GM21447 (cell line): ENCODE measurements around the gene RAB6B.
A peak's percentile ranks its signal among the peaks of the same experiment; 100 is the strongest.

Experiments
- ATAC-seq: cut with Tn5 transposase; IDR thresholded peaks from one replicate; pipeline ENCODE4 v1.9.1; 2021; ENCODE audit not compliant: unreplicated experiment

The RAB6B gene

DNA sequence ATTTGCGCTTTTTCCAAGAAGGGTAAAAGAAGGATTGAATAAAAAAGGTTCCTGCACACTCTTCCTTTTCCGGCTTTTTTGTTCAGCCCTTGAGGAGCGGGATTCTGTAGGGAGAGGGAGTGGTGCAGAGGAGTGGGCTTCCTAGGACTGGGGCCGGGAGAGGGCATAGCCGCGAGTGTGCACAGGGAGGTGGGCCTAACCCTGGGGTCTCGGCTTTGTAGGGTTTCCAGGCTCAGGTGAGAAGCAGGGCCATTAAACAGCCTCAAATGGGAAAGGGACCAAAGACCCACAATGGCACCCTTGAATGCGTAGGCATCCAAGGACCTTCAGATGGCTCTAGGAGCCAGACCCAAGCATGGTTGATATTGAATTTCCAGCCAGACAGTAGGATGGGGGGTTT is 35.4 kb upstream of the RAB6B start:
- ATAC-seq: no peak

DNA sequence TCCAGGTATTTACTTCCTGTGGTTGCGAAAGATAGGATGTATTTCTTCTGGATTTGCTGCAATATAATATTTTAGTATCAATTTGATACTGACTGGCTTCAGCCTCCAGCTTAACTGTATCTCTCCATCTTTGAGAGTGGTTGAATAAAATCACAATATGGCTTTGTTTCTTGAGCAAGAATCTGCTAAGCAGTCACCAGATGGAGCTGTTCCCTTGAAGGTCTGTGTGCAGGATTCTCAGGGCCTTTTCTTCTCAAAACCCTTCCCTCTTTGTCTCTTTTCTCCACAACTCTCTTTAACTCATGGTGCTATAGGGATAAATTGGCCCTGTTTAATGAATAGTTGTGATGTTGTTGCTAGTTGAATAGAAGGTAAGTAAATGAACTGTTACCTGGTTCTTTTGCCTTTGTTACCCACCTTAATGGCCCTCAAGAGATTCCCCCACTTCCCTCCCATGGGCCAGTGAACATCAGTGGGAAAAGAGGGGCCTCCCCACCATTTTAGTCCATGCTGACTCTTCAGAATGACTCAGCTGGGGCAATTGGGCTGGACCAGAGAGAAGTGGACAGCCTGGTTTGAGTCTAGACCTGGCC is 34.8 kb upstream of the RAB6B start:
- ATAC-seq: no peak

DNA sequence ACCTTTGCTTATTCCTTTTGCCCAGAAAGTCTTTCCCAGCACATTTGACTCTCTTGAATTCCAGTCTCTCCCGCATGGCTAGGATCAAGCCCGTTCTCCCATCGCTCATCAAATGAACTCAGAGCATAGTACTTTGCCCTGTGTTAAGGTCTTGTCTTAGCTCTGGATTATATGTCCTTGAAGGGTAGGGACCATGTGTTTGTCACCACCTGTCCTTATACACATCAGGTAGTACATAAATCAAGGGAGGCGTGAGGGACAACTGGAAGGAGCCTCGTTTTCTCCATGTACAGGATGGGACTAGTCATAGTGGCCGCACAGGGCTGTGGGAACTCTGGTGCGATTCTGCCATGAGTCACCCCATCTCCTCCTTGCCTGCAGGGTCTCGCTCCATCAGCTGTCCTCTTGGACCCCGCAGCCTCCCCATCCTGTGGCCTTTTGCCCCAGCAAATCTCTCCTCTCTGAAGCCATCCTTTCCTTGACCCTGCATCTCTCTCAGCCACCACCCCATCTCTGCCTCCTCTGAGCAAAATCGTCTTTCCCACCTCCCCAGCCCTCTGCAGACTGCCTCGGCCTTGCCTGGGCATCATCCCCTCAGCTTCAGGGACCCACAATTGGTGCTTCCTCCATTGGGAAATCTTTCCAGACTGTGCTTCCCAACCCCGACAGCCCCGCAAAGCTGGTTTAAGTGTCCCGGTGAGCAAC is 33.4 kb upstream of the RAB6B start:
- ATAC-seq: no peak

DNA sequence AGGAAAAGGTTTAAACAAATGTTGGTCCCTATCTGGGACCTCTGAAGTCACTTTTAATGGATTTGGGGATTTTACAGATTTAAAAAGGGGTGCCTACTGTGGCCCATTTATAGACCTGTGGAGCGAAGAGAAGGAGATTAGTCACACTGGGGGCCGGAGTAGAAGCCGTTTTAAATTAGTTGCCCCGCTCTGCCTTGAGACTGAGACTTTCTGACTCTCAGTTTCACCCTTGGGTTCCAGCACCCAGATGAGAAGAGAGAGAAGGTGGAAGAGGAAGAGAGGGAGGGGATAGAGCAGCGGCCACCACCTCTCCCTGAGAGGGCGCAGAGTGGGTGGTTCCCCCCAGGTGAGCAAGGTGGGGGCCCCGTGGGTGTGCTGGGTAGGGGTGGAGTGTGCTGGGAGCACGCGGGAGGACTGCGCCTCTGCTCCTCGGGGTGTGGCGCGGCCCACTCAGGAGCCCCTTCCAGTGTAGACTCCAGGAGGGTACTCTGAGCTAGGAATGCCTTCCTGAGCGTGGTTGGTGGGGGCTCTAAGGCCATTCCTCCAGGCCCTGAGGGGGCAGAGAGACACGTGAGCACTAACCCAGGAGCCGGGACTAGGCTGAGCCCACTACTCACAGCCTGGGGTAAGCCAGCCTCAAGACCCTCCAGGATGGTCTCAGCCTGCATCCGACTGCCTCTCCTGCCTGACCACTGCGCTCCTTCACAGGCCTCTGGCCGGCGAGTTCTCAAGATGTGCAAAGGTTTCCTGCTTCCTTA is 32.6 kb upstream of the RAB6B start:
- no peak for ATAC-seq

DNA sequence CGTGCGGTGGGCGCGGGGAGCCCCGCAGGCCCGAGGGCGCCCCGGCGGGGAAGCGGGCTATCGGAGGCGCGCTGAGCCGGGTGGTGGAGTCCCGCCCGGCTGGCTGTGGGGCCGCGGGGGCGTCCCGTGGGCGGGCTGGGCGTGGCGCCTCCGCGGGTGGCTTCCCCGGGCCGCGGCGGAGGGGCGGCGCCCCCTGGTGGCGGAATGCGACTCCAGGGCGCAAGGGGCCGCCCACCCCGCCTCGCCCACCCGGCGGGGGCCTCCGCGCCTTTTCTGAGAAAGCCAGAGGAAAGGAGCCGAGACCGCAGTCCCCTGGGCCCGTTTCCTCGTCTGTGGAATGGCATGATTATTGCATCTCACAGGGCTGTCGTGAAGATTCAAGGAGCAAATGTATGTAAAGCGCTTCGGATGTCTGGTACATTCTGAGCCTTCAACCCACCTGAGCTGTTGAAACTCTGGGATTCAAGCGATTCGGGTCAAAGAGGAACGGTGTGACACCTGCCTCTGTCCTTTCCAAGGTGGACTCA is 31.9 kb upstream of the RAB6B start:
- peak; percentile 66 for ATAC-seq

DNA sequence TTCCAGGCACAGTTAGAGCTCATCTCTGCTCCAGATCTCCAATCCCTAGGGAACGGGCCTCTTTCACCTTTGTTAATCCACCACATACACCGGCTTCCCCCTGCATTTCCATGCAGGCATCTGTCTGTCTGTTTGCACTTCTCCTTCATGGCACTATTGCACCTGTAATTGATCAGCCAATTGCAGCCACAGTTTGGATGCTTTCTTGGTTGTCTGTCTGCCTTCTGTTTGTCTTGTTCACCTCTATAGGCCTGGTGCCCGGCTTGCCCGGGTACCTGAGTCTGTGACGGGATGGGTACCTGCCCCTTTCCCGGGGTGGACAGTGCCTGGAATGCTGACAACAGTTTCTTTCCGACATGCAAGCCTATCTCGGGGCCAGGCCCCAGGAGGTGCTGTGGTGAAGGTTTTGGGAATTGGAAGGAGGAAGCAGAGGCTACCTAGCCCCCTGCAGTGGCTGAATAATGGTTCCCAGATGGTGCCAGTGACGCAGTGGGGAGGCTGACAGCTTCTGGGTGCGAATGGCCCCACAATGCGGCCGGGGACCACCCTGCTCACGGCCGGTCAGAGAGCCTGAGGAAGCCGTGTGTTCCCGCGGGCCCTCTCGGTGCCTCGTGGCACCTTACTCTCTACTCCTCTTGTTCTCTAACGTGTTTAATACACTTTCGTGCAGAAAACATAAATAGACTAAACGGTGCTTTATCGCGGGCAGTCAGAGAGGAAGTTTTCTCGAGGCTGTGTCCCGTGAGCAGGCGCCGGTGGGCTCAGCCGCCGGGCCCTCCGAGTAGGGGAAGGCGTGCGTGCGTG is 31.3 kb upstream of the RAB6B start:
- peak; percentile 10 for ATAC-seq

DNA sequence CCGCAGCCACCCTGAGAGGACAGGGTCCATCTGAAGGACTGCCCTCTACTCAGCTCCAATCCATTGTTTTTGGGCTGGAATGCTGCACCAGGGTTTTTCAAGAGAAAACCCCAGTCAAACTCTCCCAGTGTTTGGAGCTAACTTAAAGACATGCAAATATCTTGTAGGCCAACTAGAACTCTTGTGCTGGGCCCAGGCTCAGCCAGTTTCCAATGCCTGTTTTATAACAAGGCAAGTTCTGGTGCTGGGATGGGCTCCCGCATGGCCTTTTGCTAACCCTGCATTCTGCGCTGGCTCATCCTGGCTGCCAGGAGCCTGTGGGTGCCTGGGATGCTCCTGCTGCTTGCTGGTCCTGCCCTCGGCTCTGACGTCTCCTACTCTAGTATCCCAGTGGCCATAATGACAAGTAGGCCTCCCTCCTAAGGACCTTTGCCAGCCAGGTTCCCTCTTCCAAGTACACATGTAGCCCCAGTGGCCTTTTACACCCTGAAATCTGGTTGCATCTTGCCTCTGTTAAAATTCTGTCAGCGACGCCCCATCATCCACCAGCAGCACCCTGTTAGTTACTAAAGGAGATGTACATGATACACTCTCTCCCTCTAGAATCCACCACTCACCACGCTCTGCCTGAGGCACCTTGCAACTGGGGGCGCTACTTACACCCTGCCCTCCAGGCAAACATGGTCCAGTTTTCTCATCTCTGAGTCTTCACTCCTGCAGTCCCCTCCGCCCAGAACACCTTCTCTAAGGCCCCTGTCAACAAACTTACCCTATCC is 30.5 kb upstream of the RAB6B start:
- ATAC-seq: no peak

DNA sequence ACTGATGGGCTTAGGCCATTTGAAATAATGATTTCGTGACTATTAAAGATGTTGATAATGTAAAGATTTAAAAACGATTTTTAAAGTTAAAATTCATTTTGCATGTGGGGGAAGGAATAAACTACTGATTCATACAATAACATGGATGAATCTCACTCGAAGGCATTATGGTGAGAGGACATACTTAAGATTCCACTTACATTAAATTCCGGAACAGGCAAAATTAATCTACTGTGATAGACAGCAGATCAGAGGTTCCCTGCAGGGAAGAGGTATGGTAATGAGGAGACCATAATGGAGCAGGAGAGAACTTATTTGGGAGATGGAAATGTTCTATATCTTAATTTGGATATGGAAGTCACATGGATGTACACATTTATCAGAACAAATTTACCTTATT is 28.4 kb upstream of the RAB6B start:
- no peak for ATAC-seq

DNA sequence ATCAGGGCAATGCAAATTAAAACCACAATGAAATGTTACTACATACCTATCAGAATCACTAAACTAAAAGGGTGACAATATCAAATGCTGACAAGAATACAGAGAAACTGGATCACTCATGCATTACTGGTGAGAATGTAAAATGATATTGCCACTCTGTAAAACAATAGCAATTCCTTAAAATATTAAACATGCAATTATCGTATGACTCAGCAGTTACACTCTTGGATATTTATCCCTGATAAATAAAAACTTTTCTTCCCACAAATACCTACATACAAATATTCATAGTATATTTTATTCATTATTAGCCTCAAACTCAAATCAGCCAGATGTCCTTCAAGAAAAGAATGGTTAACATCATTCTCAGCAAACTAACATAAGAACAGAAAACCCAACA is 25.9 kb upstream of the RAB6B start:
- ATAC-seq: no peak

DNA sequence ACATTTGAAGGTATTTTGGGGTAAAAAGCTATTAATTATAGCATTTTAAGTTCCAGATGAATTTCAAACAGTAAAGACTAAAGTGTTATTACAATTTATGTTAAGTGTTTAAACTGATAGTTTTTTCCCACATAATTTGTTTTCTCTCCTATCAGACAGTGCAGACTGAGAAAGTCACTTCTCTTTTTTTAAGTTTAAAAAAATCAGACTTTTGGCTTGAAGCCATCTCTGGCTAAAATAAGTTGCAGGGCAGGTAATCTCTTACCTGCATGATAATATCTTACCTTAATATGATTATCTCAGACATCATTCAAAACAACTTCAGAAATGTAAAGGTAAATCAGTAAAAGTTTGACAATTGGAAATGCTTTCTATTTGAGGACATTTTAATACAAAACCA is 21.5 kb upstream of the RAB6B start:
- ATAC-seq: no peak

DNA sequence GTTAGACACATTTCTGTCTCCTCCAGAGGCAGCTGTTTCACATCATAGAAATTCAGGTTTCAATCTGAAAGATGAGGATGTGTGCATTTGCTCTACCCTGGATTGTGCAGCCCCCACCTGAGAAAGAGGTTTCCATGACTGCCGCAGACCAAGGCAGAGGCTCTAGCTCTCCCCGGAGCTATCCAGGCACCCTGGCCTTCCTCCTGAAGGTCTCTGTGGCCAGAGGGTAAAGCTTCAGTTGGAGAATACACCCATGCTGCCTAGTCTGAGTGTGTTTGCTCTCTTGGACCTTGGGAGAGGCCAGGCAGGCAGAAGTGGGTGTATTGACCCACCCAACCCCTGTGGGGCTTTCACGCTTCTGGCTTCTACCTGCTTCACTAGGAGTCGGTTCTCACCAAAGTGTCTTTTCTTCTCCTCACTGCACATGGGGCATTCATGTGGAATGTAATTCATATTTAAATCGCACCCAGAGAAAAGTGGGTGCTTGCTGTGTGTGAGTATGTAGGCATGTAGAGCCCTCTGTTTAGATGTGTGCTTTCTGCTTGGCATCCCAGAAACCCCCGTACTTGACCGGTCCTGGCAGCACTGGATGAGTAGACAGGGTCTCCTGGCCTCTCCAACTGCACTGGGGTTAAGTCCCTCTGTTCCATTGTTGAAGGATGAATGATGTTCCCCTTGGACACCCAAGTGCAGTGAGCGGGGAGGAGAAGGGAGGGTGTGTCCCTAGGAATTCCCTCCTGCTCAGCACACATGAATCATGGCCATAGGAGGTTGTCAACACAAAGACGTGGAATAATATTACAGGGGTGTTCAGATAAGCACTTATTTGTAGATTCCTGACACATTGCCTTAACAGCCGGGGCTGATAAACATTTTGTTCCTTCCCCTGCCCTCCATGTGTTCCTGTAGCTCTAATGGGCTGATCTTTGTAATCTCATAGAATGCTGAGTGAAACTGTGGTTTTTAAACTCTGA is 20.3 kb upstream of the RAB6B start:
- no peak for ATAC-seq

DNA sequence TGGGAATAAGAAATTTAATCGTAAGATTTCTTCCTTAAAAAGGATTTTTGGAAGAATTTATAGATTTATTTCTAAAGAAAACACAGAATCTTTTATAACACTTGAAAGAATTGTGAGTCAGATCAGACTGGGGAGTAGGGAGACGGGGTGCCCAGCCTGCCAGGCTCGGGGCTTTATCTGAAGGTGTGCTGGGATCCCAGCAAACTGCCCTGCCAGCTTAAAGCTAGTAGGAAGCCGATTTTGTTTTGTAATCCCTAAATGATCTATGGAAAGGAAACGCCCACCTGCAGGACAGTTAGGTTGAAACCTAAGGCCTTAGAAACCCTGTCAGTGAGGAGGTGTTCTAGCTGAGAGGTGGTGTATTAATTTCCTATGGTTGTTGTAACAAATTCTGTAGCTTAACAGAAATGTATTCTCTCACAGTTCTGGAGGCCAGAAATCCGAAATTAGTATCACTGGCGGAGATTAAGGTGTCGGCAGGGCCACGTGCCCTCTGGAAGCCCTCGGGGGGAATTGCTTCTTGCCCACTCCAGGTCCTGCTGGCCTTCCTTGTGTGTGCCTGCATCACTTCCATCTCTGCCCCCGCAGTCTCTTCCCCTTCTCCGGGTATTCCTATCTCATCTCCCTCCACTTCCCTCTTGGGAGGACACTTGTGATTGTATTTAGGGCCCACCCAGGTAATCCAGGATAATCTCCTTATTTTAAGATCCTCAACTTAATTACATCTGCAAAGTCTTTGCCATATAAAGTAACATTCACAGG is 19.3 kb upstream of the RAB6B start:
- ATAC-seq: no peak

DNA sequence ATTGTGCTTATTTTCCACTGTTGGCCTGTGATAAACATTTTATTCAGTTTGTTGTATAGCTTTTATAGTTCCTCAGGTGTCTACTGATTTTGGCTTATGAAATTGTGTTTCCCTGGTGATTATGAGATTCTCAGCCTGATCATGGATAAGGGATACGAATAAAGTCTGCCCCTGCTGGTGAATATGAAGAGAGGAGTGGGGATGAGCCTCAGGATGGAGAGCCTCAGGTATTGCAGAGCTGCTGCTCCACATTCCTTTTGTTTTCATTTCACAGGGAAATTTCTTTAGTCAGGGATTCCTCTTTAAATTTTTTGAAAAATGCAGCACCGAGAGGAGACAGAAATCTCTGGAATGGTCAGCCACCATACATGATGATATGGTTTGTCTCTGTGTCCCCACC is 14.7 kb upstream of the RAB6B start:
- no peak for ATAC-seq

DNA sequence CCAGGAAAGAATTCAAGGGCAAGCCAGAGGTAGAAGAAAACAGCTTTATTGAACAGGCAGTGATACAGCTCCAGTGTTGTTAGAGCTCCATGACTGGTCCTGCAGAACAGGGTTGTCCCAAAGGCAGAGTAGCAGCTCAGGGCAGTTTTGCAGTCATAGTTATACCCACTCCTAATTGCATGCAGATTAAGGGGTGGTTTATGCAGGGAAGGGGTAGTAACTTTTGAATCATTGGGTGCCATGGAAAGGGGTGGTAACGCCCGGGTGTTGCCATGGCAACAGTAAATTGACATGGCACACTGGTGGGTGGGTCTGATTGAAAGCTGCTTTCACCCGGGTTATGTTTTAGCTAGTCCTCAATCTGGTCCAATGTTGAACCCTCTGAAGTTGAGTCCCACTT is 9.7 kb upstream of the RAB6B start:
- ATAC-seq: no peak

DNA sequence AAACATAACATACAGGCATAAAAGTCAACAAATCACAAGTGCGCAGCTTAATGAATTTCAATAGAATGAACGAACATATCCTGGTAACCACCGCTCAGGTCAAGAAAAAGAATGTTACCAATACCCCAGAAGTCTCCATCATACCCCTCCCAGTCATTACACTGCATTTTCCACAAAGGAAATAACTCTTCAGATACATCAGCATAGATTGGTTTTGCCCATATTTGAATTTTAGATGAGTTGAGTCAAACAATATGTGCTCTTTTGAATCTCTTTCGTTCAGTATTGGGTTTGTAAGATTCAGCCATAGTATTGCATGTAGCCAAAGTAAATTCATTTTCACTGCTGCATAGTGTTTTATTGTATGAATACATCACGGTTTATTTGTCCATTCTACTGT is 6.2 kb upstream of the RAB6B start:
- ATAC-seq: no peak

DNA sequence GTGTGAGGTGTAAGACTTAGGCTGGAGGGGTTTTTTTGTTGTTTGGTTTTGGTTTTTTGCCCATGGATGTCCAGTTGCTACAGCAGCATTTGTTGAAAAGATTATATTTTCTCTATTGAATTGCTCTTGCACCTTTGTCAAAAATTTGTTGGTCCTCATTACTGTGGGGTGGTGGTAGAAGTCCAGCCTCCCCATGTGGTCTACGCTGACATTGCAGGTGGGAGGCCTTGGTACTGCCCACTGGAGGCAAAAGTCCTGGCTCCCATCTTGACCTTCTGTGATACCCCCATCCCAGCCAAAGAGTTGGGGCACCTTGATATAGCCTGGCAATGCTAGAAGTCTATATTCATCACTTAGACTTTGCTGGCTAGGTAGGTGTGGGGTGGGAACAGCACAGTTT is 5.4 kb upstream of the RAB6B start:
- no peak for ATAC-seq

DNA sequence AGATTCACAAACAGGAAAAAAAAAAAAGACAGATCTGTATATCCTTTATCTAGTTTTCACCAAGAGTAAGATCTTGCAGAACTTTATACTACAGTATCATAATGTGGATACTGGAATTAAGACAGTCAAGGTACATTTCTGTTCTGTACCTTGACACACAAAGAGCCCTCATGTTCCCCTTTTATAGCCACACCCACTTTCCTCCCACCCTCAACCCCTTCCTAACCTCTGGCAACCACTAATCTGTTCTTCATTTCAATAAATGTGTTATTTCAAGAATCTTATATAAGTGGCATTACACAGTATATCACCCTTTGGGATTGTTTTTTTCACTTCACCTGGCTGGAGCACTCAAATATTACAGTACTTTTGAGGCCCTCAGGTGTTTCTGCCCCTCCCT is 3.6 kb upstream of the RAB6B start:
- ATAC-seq: no peak

DNA sequence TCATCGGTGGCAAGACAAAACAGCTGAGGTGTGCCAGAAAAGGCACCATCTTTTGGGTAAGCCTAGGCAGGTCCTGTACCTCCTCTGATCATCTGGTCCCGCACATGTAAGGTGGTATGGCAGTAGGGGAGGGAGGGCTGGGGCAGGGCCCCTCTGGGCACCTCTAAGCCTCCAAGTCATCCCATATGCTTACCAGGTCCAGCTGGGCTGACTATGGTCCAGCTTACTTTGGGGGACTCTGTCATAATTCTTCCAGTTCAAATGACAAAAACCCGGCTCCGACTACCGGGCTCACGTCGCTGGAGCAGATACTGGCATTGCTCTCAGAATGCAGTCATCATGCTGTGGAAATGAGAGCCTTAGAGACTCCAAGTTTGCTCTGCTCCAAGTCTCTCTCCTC is 1.9 kb upstream of the RAB6B start:
- ATAC-seq: no peak
